Erythroblast (primary cell): ENCODE data around the gene FAAP20.
"Not testable (repeated sequence)": the region's sequence is repeated elsewhere in the genome, so short reads cannot be mapped to it uniquely, and the experiment has no call there.

Experiments
- DNase-seq, 2 experiments: peaks; one replicate each; lab custom pipeline; 2025; lab: John Stamatoyannopoulos, UW
- GATA1 ChIP-seq: IDR thresholded peaks from 2 replicates; pipeline ENCODE4 v1.6.1; 2011; ENCODE audit warnings: low read depth, mild to moderate bottlenecking, control low read depth, low read length, moderate library complexity
- POLR2A ChIP-seq: IDR thresholded peaks from 2 replicates; pipeline ENCODE4 v1.6.1; 2011; ENCODE audit warnings: mild to moderate bottlenecking, low read length

FAAP20 gene

GRCh38 chr1:2154022-2154421 is 40.5 kb downstream of the FAAP20 start:
- no peak for DNase-seq
- TF ChIP-seq POLR2A (no peak), GATA1 (no peak)

GRCh38 chr1:2152954-2153353 is 41.6 kb downstream of the FAAP20 start:
- DNase-seq, result no peak

GRCh38 chr1:2151911-2152310 is 42.7 kb downstream of the FAAP20 start:
- TF ChIP-seq GATA1, result no peak
- no peak for TF ChIP-seq POLR2A
- DNase-seq, result no peak

More at GRCh38 chr1:2152954-2153353, 41.6 kb downstream of the FAAP20 start:
- no peak for TF ChIP-seq GATA1
- TF ChIP-seq POLR2A, result no peak

- DNase-seq, result no peak
- TF ChIP-seq POLR2A (no peak), GATA1 (no peak)
Measured at GRCh38 chr1:2151252-2151651, 43.3 kb downstream of the FAAP20 start.

GRCh38 chr1:2150801-2151200 is 43.8 kb downstream of the FAAP20 start:
- TF ChIP-seq POLR2A (no peak), GATA1 (no peak)
- DNase-seq, result no peak

- DNase-seq, result no peak
Measured at GRCh38 chr1:2148691-2149090, 45.9 kb downstream of the FAAP20 start.

GRCh38 chr1:2147869-2148268 is 46.7 kb downstream of the FAAP20 start:
- not testable (repeated sequence) for DNase-seq

More at GRCh38 chr1:2148691-2149090, 45.9 kb downstream of the FAAP20 start:
- TF ChIP-seq POLR2A (no peak), GATA1 (no peak)

- DNase-seq, result no peak
- TF ChIP-seq POLR2A (no peak), GATA1 (no peak)
Measured at GRCh38 chr1:2146836-2147517, 47.6 kb downstream of the FAAP20 start.

GRCh38 chr1:2145946-2146835 is 48.4 kb downstream of the FAAP20 start:
- no peak for TF ChIP-seq GATA1
- TF ChIP-seq POLR2A, result no peak
- DNase-seq, result no peak

GRCh38 chr1:2144501-2145090 is 50.0 kb downstream of the FAAP20 start:
- DNase-seq, result no peak
- no peak for TF ChIP-seq POLR2A
- TF ChIP-seq GATA1, result no peak

- TF ChIP-seq POLR2A (no peak), GATA1 (no peak)
- no peak for DNase-seq
Measured at GRCh38 chr1:2143814-2144500, 50.6 kb downstream of the FAAP20 start.

- TF ChIP-seq POLR2A (no peak), GATA1 (no peak)
Measured at GRCh38 chr1:2141025-2141424, 53.5 kb downstream of the FAAP20 start.

More at GRCh38 chr1:2141025-2141424, 53.5 kb downstream of the FAAP20 start:
- no peak for DNase-seq
